HepG2 (cell line): ENCODE data around the gene CHMP2B. TPM values are rescaled to one million over a fixed set of nuclear protein-coding genes. Genes with fewer than 3 reads are reported as not detected.

Experiments
- ATAC-seq: fragments of 200-7000 bp; cut with Tn5 transposase; 3 replicates; pipeline ENCODE4 v1.9.1; 2020; ENCODE audit warnings: mild to moderate bottlenecking, moderate library complexity
- BruUV-seq: library from RNA; stranded (reverse); fragments of 400-500 nt; replicated peaks from 2 replicates; lab custom pipeline; 2021; lab: Mats Ljungman, UMichigan
- CTCF ChIA-PET: fragments of 300-600 bp; formaldehyde crosslinking; extraction: SDS; loops from one replicate; lab custom pipeline; 2021; ENCODE audit warnings: low total read pairs, inconsistent platforms, low intra/inter-chr PET ratio; lab: Yijun Ruan, JAX
- POLR2A ChIA-PET: fragments of 350-600 bp; sonication (Branson Sonifier 250); formaldehyde crosslinking; loops from one replicate; lab custom pipeline; 2020; ENCODE audit warnings: antibody characterized with exemption, inconsistent platforms; lab: Yijun Ruan, JAX
- DNase-seq: peaks from one replicate; pipeline ENCODE4 v3.0.0-alpha.2; 2015; ENCODE audit warnings: low spot score
- FAIRE-seq: peaks from 3 replicates; lab custom pipeline; 2011; peaks lifted over from hg19 to GRCh38; lab: Jason Lieb, UNC
- H2AFZ ChIP-seq: one replicate; pipeline ENCODE4 v1.6.1; 2011; ENCODE audit warnings: low read length, inconsistent platforms
- H3K27ac ChIP-seq: fragments of 300-600 bp; 3 replicates; pipeline ENCODE4 v1.8.0; 2011; ENCODE audit warnings: mixed run types, mild to moderate bottlenecking, mixed read lengths, low read length, inconsistent platforms; ENCODE audit not compliant: insufficient read depth; ENCODE audit errors: extremely low read length
- H3K27me3 ChIP-seq, 2 experiments: fragments of 200-600 bp in 1 of 2; 2 replicates in 1 of 2; 3 replicates in 1 of 2; pipeline versions ENCODE4 v1.6.0 to v1.8.0; 2011; ENCODE audit warnings: low read length in 2 of 2, mild to moderate bottlenecking in 2 of 2, moderate library complexity in 2 of 2, inconsistent platforms in 1 of 2; ENCODE audit not compliant: insufficient read depth in 2 of 2, control insufficient read depth in 1 of 2
- H3K36me3 ChIP-seq, 2 experiments: fragments of 200-600 bp in 1 of 2; replicated peaks in 1 of 2; 2 replicates in 1 of 2; 3 replicates in 1 of 2; pipeline versions ENCODE4 v1.5.1 to v1.8.0; 2011; ENCODE audit warnings: low read length in 2 of 2, inconsistent platforms in 1 of 2; ENCODE audit not compliant: insufficient read depth in 2 of 2, control insufficient read depth in 1 of 2
- H3K4me1 ChIP-seq: 2 replicates; pipeline ENCODE4 v1.5.1; 2012; ENCODE audit warnings: low read length, inconsistent platforms; ENCODE audit not compliant: insufficient read depth
- H3K4me2 ChIP-seq: 2 replicates; pipeline ENCODE4 v1.6.0; 2011; ENCODE audit warnings: low read depth, low read length, inconsistent platforms
- H3K4me3 ChIP-seq, 3 experiments: fragments of 200-600 bp in 1 of 3; sonication (generic), shearing (Covaris generic) in 1 of 3; replicated peaks in 1 of 3; 2 replicates each; pipeline ENCODE4 v1.5.1; 2011 to 2016; ENCODE audit warnings: low read length in 3 of 3, inconsistent platforms in 2 of 3, low read depth in 2 of 3, mild to moderate bottlenecking in 2 of 3, control low read depth in 1 of 3, mixed read lengths in 1 of 3; ENCODE audit not compliant: insufficient read depth in 1 of 3
- H3K79me2 ChIP-seq: one replicate; pipeline ENCODE4 v1.6.1; 2011; ENCODE audit warnings: low read length, inconsistent platforms; ENCODE audit not compliant: insufficient read depth
- H3K9ac ChIP-seq: 2 replicates; pipeline ENCODE4 v1.6.0; 2011; ENCODE audit warnings: mild to moderate bottlenecking, low read depth, low read length, inconsistent platforms; ENCODE audit not compliant: insufficient read depth
- H3K9me3 ChIP-seq: 2 replicates; pipeline ENCODE4 v1.5.1; 2012; ENCODE audit warnings: mild to moderate bottlenecking, low read length
- H4K20me1 ChIP-seq: 2 replicates; pipeline ENCODE4 v1.6.0; 2011; ENCODE audit warnings: inconsistent platforms, mild to moderate bottlenecking, low read length, moderate library complexity; ENCODE audit not compliant: insufficient read depth
- CREM ChIP-seq, 2 experiments: sonication (generic) in 1 of 2; formaldehyde crosslinking in 1 of 2; IDR thresholded peaks; 2 replicates each; pipeline versions ENCODE4 v1.4.0 to v1.6.1; 2016 to 2020; ENCODE audit warnings: antibody characterized with exemption in 1 of 2, mild to moderate bottlenecking in 1 of 2, missing genetic modification reagents in 1 of 2
- ZMYM3 ChIP-seq: sonication (generic); formaldehyde crosslinking; IDR thresholded peaks from 2 replicates; pipeline ENCODE4 v1.5.1; 2020; ENCODE audit warnings: mild to moderate bottlenecking, missing genetic modification reagents
- WGBS: methylation state at CpG from one replicate; pipeline ENCODE4 v1.1.6; 2017; ENCODE audit warnings: low lambda C conversion rate; 5-methylcytosine and 5-hydroxymethylcytosine counted together
- in situ Hi-C: cut with HindIII; loops from 2 replicates; pipeline ENCODE4 v1.10.0; 2017; ENCODE audit warnings: low pct_unique_long_range_greater_than_20kb; ENCODE audit not compliant: extremely low pct_ligation_motif_present
- intact Hi-C: fragments of 100-400 bp; cut with micrococcal nuclease; formaldehyde crosslinking; loops from one replicate; pipeline ENCODE4 v1.10.0; 2022; ENCODE audit not compliant: unreplicated experiment
- polyA plus RNA-seq, 8 experiments: library from polyadenylated mRNA; depleted of rRNA in 3 of 8; stranded (reverse) in 7 of 8; unstranded in 1 of 8; fragments of >200 nt; fragmentation: Illumina TruSeq in 4 of 8; extraction: Trizol in 4 of 8; gene quantifications; 2 replicates each; pipeline versions ENCODE4 v1.2.1 to v1.2.3, GENCODE V29; 2011 to 2016; ENCODE audit warnings: low read depth in 4 of 8, missing spikeins in 1 of 8, mixed read lengths in 1 of 8; ENCODE audit not compliant: insufficient read depth in 1 of 8
- total RNA-seq, 5 experiments: library from RNA; depleted of rRNA; stranded (reverse); fragments of >200 nt; fragmentation: Illumina TruSeq; extraction: Trizol; gene quantifications; 2 replicates each; pipeline ENCODE4 v1.2.3, GENCODE V29; 2016; ENCODE audit warnings: low read depth in 1 of 5
- TF ChIP-seq, protein P1 (sequence below): fragments of 450-650 bp; IDR thresholded peaks from 2 replicates; pipeline ENCODE4 v1.6.1; 2017; ENCODE audit warnings: mild to moderate bottlenecking

Gene CHMP2B
- total and polyA plus RNA-seq, 2 of the 13 experiments (the other 11 are each of a cell fraction or from before 2014, with no cell fraction given): 6.9 to 33.5 TPM

DNA sequence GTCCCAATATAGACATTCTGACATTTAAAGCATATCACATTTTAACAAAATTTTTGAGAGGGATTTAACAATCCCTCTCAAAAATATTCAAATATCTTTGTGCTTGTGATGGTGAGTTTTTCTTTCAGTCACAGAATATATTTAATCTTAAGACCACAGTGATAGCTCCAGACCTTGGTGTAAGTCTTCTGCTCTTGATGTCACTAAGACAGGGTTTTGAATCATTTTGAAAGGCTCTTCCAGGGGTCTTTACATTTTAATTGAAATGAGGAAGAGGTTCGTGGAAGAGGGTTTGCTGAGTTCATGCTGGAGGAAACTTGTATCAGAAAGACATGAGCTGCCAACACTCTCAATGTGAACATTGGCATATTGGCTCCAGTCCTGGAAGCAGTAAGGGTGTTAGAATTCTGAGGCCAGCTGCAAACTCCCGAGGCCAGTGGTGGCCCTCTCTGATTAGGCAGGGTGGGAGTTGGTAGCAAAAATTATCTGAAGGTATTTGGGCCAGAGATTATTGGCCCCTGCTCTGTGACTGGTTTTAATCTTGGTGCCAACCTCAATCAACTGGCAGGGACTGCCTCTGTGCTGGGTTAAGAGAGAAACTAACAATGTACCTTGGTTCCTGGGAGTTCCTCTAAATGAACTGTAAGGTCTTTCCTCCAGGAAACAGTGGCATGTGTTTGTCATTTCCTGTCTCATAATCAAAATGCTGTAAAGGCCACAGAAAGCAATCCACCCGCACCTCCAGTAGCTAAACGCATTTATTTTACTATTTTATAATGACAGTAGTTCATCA, 44.0 kb downstream of the CHMP2B start:
- Histone ChIP-seq H3K27ac (no peak overlapping the region), H4K20me1 (no peaks in the 10 kb centered on the region), H3K27me3 (no peaks in the 10 kb centered on the region), H3K36me3 (no peaks in the 10 kb centered on the region), H2AFZ (no peak overlapping the region), H3K9me3 (no peaks in the 10 kb centered on the region), H3K4me1 (no peaks in the 10 kb centered on the region), H3K4me2 (no peak overlapping the region), H3K79me2 (no peaks in the 10 kb centered on the region), H3K4me3 (no peak overlapping the region), H3K9ac (no peak overlapping the region)
- POLR2A ChIA-PET: no interaction called here
- DNase-seq: no peak
- no peak for ATAC-seq
- WGBS: 4% methylated on average over 4 of the region's 4 CpGs
- BruUV-seq: no TSS peak
- FAIRE-seq: no peak
- intact Hi-C loops: no loop called here
- CTCF ChIA-PET: no interaction called here
- TF ChIP-seq, protein P1, sequence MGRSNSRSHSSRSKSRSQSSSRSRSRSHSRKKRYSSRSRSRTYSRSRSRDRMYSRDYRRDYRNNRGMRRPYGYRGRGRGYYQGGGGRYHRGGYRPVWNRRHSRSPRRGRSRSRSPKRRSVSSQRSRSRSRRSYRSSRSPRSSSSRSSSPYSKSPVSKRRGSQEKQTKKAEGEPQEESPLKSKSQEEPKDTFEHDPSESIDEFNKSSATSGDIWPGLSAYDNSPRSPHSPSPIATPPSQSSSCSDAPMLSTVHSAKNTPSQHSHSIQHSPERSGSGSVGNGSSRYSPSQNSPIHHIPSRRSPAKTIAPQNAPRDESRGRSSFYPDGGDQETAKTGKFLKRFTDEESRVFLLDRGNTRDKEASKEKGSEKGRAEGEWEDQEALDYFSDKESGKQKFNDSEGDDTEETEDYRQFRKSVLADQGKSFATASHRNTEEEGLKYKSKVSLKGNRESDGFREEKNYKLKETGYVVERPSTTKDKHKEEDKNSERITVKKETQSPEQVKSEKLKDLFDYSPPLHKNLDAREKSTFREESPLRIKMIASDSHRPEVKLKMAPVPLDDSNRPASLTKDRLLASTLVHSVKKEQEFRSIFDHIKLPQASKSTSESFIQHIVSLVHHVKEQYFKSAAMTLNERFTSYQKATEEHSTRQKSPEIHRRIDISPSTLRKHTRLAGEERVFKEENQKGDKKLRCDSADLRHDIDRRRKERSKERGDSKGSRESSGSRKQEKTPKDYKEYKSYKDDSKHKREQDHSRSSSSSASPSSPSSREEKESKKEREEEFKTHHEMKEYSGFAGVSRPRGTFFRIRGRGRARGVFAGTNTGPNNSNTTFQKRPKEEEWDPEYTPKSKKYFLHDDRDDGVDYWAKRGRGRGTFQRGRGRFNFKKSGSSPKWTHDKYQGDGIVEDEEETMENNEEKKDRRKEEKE: no peak
- no peak for TF ChIP-seq CREM (IDR thresholded peaks at IDR 0.05)
- TF ChIP-seq CREM (CRISPR knock-in tag; IDR thresholded peaks at IDR 0.05): no peak
- TF ChIP-seq ZMYM3 (CRISPR knock-in tag): no peak
- in situ Hi-C loops: no loop called here
